HUDEP-2 (cell line): Measurements from ENCODE around the gene EBP.

Experiments used
- DNase-seq, 76 experiments: peaks; one replicate each; lab custom pipeline; 2025; ENCODE audit not compliant: unreplicated experiment in 76 of 76; lab: John Stamatoyannopoulos, UW

EBP gene

GRCh38 chrX:48573690-48574269 lies 52.2 kb downstream of the EBP start:
- peak in 14 of 76 experiments; percentile 2 to 29 (median 15) for DNase-seq

GRCh38 chrX:48574270-48575266 lies 53.0 kb downstream of the EBP start, which contains the start of gene RBM3:
TSS of gene RBM3 (plus strand) at chrX:48574484. CDS start at chrX:48575181, 697 bp downstream.
- DNase-seq: peak in 75 of 76 experiments; percentile 9 to 92 (median 84)

GRCh38 chrX:48575642-48576041 lies 54.0 kb downstream of the EBP start:
- no peak for DNase-seq

GRCh38 chrX:48576108-48576507 lies 54.5 kb downstream of the EBP start:
- DNase-seq: peak in 2 of 76 experiments; percentile 2 to 8
